HepG2 (cell line): Measurements from ENCODE around the gene MGMT.

Experiments
- ADNP ChIP-seq: sonication (generic); formaldehyde crosslinking; IDR thresholded peaks from 2 replicates; pipeline ENCODE4 v1.4.0; 2020; ENCODE audit warnings: missing genetic modification reagents
- CBX2 ChIP-seq, 2 experiments: fragments of 200-600 bp in 1 of 2; sonication (generic); formaldehyde crosslinking in 1 of 2; IDR thresholded peaks; 2 replicates each; pipeline versions ENCODE4 v1.7.0 to v1.8.1; 2018 to 2022; ENCODE audit warnings: low read depth in 2 of 2, low read length in 1 of 2, mild to moderate bottlenecking in 1 of 2, missing genetic modification reagents in 1 of 2
- EZH2 ChIP-seq: conservative IDR thresholded peaks from 2 replicates; pipeline ENCODE4 v1.6.1; 2012; ENCODE audit warnings: mild to moderate bottlenecking, low read depth, low read length, moderate library complexity
- MTF2 ChIP-seq: sonication (generic); formaldehyde crosslinking; IDR thresholded peaks from 2 replicates; pipeline ENCODE4 v1.5.0; 2020; ENCODE audit warnings: missing genetic modification reagents, borderline replicate concordance
- POLR2A ChIP-seq, 2 experiments: IDR thresholded peaks; 2 replicates each; pipeline ENCODE4 v1.6.1; 2011; ENCODE audit warnings: low read depth in 2 of 2, low read length in 2 of 2, mild to moderate bottlenecking in 1 of 2, moderate library complexity in 1 of 2; ENCODE audit not compliant: insufficient read depth in 1 of 2
- SUZ12 ChIP-seq: fragments of 150-350 bp; IDR thresholded peaks from 2 replicates; pipeline ENCODE4 v1.6.1; 2014; ENCODE audit warnings: low read depth, low read length
- ZFP1 ChIP-seq: IDR thresholded peaks from 2 replicates; pipeline ENCODE4 v1.6.1; 2016
- ZNF432 ChIP-seq: sonication (generic); formaldehyde crosslinking; IDR thresholded peaks from 2 replicates; pipeline ENCODE4 v1.5.0; 2020; ENCODE audit warnings: missing genetic modification reagents, mild to moderate bottlenecking, borderline replicate concordance
- ZNF446 ChIP-seq: sonication (generic); formaldehyde crosslinking; IDR thresholded peaks from 2 replicates; pipeline ENCODE4 v1.5.0; 2020; ENCODE audit warnings: mild to moderate bottlenecking, missing genetic modification reagents
- ZNF747 ChIP-seq: sonication (generic); formaldehyde crosslinking; IDR thresholded peaks from 2 replicates; pipeline ENCODE4 v1.8.1; 2023; ENCODE audit warnings: missing genetic modification reagents, mild to moderate bottlenecking, borderline replicate concordance
- TF ChIP-seq, protein P1 (sequence below): sonication (generic); formaldehyde crosslinking; IDR thresholded peaks from 2 replicates; pipeline ENCODE4 v1.5.0; 2020; ENCODE audit warnings: mild to moderate bottlenecking, missing genetic modification reagents, moderate library complexity
- TF ChIP-seq, protein P2 (sequence below): sonication (generic); formaldehyde crosslinking; IDR thresholded peaks from 2 replicates; pipeline ENCODE4 v1.4.0; 2020; ENCODE audit warnings: missing genetic modification reagents

DNA sequence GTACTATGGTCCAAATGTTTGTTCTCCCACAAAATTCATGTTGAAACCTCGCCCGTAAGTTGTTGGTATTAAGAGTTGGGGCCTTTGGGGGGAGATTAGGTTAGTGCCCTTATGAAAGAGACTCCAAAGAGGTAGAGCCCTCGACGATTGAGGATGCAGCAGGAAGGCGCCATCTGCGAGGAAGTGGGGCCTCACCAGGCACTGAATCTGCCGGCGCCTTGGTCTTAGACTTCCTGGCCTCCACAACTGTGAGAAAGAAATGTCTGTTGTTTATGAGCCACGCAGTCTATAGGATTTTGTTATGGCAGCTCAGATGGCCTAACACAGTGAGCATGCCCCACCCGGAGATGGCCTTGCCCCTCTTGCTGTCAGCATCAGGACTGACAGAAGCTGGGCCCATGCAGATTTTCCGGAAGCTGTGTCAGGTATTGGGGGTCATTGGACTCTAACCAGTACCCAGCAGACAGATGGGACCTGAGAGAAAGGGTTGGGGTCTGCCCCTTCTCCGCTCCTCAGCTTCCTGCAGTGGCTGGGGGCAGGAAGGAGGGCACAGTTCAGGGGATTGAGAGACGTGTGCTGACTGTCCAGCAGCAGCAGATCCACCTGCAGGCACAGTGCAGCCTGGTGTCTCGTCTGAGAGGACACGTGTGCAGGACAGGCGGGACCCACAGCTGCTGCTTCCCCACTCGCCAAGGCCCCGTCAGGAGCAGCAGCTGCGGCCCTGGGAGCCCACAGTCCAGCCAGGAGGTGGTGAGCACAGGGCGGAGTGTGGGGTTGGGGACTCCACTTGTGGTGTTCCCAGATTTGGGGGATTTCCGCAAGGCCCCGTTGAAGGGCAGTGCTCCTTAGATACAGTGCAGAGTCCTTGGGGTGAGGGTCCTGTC is 47.8 kb downstream of the MGMT start:
- TF ChIP-seq, protein P1, sequence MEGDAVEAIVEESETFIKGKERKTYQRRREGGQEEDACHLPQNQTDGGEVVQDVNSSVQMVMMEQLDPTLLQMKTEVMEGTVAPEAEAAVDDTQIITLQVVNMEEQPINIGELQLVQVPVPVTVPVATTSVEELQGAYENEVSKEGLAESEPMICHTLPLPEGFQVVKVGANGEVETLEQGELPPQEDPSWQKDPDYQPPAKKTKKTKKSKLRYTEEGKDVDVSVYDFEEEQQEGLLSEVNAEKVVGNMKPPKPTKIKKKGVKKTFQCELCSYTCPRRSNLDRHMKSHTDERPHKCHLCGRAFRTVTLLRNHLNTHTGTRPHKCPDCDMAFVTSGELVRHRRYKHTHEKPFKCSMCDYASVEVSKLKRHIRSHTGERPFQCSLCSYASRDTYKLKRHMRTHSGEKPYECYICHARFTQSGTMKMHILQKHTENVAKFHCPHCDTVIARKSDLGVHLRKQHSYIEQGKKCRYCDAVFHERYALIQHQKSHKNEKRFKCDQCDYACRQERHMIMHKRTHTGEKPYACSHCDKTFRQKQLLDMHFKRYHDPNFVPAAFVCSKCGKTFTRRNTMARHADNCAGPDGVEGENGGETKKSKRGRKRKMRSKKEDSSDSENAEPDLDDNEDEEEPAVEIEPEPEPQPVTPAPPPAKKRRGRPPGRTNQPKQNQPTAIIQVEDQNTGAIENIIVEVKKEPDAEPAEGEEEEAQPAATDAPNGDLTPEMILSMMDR: no peak
- TF ChIP-seq POLR2A (IDR thresholded peaks at IDR 0.05; ENCODE audit: insufficient read depth in 1 of 2, low read depth in 2 of 2, low read length in 2 of 2): no peak
- no peak for TF ChIP-seq ZNF432 (CRISPR knock-in tag)
- no peak for TF ChIP-seq ZNF747 (CRISPR knock-in tag)
- TF ChIP-seq ZNF446 (CRISPR knock-in tag): no peak
- TF ChIP-seq ADNP (CRISPR knock-in tag): no peak
- TF ChIP-seq, protein P2, sequence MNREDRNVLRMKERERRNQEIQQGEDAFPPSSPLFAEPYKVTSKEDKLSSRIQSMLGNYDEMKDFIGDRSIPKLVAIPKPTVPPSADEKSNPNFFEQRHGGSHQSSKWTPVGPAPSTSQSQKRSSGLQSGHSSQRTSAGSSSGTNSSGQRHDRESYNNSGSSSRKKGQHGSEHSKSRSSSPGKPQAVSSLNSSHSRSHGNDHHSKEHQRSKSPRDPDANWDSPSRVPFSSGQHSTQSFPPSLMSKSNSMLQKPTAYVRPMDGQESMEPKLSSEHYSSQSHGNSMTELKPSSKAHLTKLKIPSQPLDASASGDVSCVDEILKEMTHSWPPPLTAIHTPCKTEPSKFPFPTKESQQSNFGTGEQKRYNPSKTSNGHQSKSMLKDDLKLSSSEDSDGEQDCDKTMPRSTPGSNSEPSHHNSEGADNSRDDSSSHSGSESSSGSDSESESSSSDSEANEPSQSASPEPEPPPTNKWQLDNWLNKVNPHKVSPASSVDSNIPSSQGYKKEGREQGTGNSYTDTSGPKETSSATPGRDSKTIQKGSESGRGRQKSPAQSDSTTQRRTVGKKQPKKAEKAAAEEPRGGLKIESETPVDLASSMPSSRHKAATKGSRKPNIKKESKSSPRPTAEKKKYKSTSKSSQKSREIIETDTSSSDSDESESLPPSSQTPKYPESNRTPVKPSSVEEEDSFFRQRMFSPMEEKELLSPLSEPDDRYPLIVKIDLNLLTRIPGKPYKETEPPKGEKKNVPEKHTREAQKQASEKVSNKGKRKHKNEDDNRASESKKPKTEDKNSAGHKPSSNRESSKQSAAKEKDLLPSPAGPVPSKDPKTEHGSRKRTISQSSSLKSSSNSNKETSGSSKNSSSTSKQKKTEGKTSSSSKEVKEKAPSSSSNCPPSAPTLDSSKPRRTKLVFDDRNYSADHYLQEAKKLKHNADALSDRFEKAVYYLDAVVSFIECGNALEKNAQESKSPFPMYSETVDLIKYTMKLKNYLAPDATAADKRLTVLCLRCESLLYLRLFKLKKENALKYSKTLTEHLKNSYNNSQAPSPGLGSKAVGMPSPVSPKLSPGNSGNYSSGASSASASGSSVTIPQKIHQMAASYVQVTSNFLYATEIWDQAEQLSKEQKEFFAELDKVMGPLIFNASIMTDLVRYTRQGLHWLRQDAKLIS (CRISPR knock-in tag): no peak
- no peak for TF ChIP-seq ZFP1
- TF ChIP-seq MTF2: no peak
- TF ChIP-seq CBX2 (IDR thresholded peaks at IDR 0.05; ENCODE audit: low read depth, low read length): no peak
- no peak for TF ChIP-seq CBX2 (CRISPR knock-in tag; IDR thresholded peaks at IDR 0.05; ENCODE audit: low read depth)
- no peak for TF ChIP-seq SUZ12
- TF ChIP-seq EZH2: no peak
